ENCODE results near the gene ACLY. TPM values are rescaled to one million over a fixed set of nuclear protein-coding genes. Genes with fewer than 3 reads are reported as not detected.

The ACLY gene
- total and polyA plus RNA-seq, 2 of the 13 experiments (the other 11 are each of a cell fraction or from before 2014, with no cell fraction given) = 111 to 218 TPM

- TF ChIP-seq CHD4 (IDR thresholded peaks at IDR 0.05; ENCODE audit: borderline replicate concordance, low read length) (no peak), SIX1 (CRISPR knock-in tag; IDR thresholded peaks at IDR 0.05; ENCODE audit: borderline replicate concordance) (no peak), PRDM10 (CRISPR knock-in tag; IDR thresholded peaks at IDR 0.05; ENCODE audit: low read depth) (peak; percentile 30; the same call in 1 of the 2 replicates), CREB1 (IDR thresholded peaks at IDR 0.05) (no peak), CREB1 (CRISPR knock-in tag; IDR thresholded peaks at IDR 0.05) (no peak), ZBTB43 (CRISPR knock-in tag; conservative IDR thresholded peaks at IDR 0.05) (no peak), RARA (CRISPR knock-in tag; IDR thresholded peaks at IDR 0.05) (no peak), ZSCAN31 (CRISPR knock-in tag; IDR thresholded peaks at IDR 0.05; ENCODE audit: low read depth) (peak; percentile 56; the same call in 1 of the 2 replicates), ZC3H4 (CRISPR knock-in tag; IDR thresholded peaks at IDR 0.05; ENCODE audit: borderline replicate concordance) (no peak), RARG (CRISPR knock-in tag; IDR thresholded peaks at IDR 0.05; ENCODE audit: low read depth) (no peak), ZNF580 (CRISPR knock-in tag; IDR thresholded peaks at IDR 0.05; ENCODE audit: borderline replicate concordance, low read depth) (no peak; the same call in 1 of the 2 replicates), ZNF513 (CRISPR knock-in tag; conservative IDR thresholded peaks at IDR 0.05) (no peak), NR2F2 (IDR thresholded peaks at IDR 0.05; ENCODE audit: borderline replicate concordance, low read depth) (no peak), LCORL (IDR thresholded peaks at IDR 0.05) (no peak), LCORL (CRISPR knock-in tag; IDR thresholded peaks at IDR 0.05) (peak; percentile 78), ZNF672 (CRISPR knock-in tag; IDR thresholded peaks at IDR 0.05) (no peak), SUZ12 (IDR thresholded peaks at IDR 0.05; ENCODE audit: low read depth, low read length) (no peak), SETDB1 (CRISPR knock-in tag; IDR thresholded peaks at IDR 0.05; ENCODE audit: borderline replicate concordance) (no peak), ZNF512B (CRISPR knock-in tag; IDR thresholded peaks at IDR 0.05; ENCODE audit: borderline replicate concordance) (no peak), FOXP1 (IDR thresholded peaks at IDR 0.05) (no peak), FOXP1 (CRISPR knock-in tag; IDR thresholded peaks at IDR 0.05) (no peak), POGZ (CRISPR knock-in tag; IDR thresholded peaks at IDR 0.05) (no peak)
Measured at GRCh38 chr17:41965694-41966462, 47.1 kb upstream of the ACLY start (continued).

Measured in HepG2 (cell line).